K562 (cell line): ENCODE data around the gene CASP7. TPM values are rescaled to one million over a fixed set of nuclear protein-coding genes. Genes with fewer than 3 reads are reported as not detected.

ENCODE experiments used
- NELFE ChIP-seq: IDR thresholded peaks from 2 replicates; pipeline ENCODE4 v1.6.1; 2011; ENCODE audit warnings: mild to moderate bottlenecking; ENCODE audit not compliant: insufficient read depth, insufficient read length
- REST ChIP-seq, 2 experiments: fragments of 450-650 bp; formaldehyde crosslinking in 1 of 2; IDR thresholded peaks; 2 replicates each; pipeline versions ENCODE4 v1.4.0 to v1.6.1; 2014 to 2020; ENCODE audit warnings: mild to moderate bottlenecking in 2 of 2, borderline replicate concordance in 1 of 2, low read depth in 1 of 2
- ZNF133 ChIP-seq: fragments of 250-450 bp; sonication (Bioruptor Pico); IDR thresholded peaks from 2 replicates; pipeline ENCODE4 v1.4.0; 2020; ENCODE audit warnings: mild to moderate bottlenecking
- ZNF707 ChIP-seq: fragments of 250-450 bp; sonication (Bioruptor Pico); conservative IDR thresholded peaks from 2 replicates; pipeline ENCODE4 v1.8.0; 2022; ENCODE audit warnings: inconsistent platforms, mild to moderate bottlenecking, moderate library complexity
- polyA plus RNA-seq, 8 experiments: library from polyadenylated mRNA; depleted of rRNA in 4 of 8; stranded (reverse) in 5 of 8; unstranded in 3 of 8; fragments of >200 nt; fragmentation: Nextera tagmentation in 2 of 8; fragmentation: Illumina TruSeq in 1 of 8; extraction: Ambion mirVana in 2 of 8; extraction: Trizol in 1 of 8; gene quantifications; 2 replicates each; pipeline versions ENCODE4 v1.2.1 to v1.2.3, GENCODE V29; 2011 to 2014; ENCODE audit warnings: inconsistent platforms in 1 of 8, missing spikeins in 1 of 8
- total RNA-seq, 7 experiments: library from RNA; depleted of rRNA in 6 of 7; stranded (reverse); fragments of >200 nt in 6 of 7; fragmentation: Illumina TruSeq in 2 of 7; extraction: Trizol in 2 of 7; gene quantifications; 2 replicates each; pipeline versions ENCODE4 v1.2.1 to v1.2.3, GENCODE V29; 2011 to 2021; ENCODE audit warnings: low replicate concordance in 1 of 7

CASP7 gene
- total and polyA plus RNA-seq, 9 of the 15 experiments (the other 6 are each of a cell fraction or from before 2014, with no cell fraction given), result 2.2 to 23.3 (median 9.0) TPM

DNA sequence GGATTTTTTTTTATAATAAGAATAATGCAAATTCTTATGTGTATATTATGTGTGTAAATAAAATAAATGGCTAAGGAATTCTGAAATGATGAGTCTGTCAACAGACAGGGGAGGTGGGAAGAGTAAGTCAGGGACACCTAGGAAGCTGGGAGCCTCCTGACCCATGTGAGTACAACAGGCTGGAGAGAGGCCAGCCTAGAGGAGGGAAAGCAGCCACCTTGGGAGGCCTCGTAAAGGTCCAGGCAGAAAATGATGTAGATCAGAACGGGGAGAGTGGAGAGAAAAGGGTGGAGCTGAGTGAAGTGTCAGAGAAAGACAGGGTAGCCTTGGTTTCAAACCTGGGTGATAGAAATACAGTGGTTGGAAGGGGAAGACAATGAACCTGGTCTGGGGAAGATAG, 22.8 kb upstream of the CASP7 start (continued):
- no peak for TF ChIP-seq REST (IDR thresholded peaks at IDR 0.05; ENCODE audit: borderline replicate concordance)
- no peak for TF ChIP-seq REST (CRISPR knock-in tag; IDR thresholded peaks at IDR 0.05; ENCODE audit: low read depth)
- no peak for TF ChIP-seq ZNF133 (CRISPR knock-in tag)
- no peak for TF ChIP-seq NELFE
- TF ChIP-seq ZNF707 (CRISPR knock-in tag), result no peak
